Endothelial cell of umbilical vein (primary cell): ENCODE data around the gene RNF151. TPM values are rescaled to one million over a fixed set of nuclear protein-coding genes. Genes with fewer than 3 reads are reported as not detected.

Source experiments
- BruUV-seq: library from RNA; stranded (reverse); fragments of 400-500 nt; replicated peaks from 2 replicates; lab custom pipeline; 2021; lab: Mats Ljungman, UMichigan
- CTCF ChIA-PET: fragments of 300-600, 350-600 bp; sonication (Branson Sonifier 250); formaldehyde crosslinking; loops from one replicate; lab custom pipeline; 2021; ENCODE audit warnings: antibody characterized with exemption, inconsistent platforms; lab: Charles Lee
- POLR2A ChIA-PET: fragments of 300-600, 350-600 bp; sonication (Branson Sonifier 250); formaldehyde crosslinking; loops from one replicate; lab custom pipeline; 2021; ENCODE audit warnings: antibody characterized with exemption, inconsistent platforms; lab: Charles Lee
- DNase-seq: peaks from one replicate; pipeline ENCODE4 v3.0.0-alpha.2; 2011; ENCODE audit warnings: low read depth, low spot score
- FAIRE-seq: peaks from 2 replicates; lab custom pipeline; 2011; peaks lifted over from hg19 to GRCh38; lab: Jason Lieb, UNC
- H2AFZ ChIP-seq: 2 replicates; pipeline ENCODE4 v1.6.0; 2012; ENCODE audit warnings: low read depth, low read length, control low read depth, inconsistent platforms
- H3K27ac ChIP-seq: 2 replicates; pipeline ENCODE4 v1.5.1; 2011; ENCODE audit warnings: low read depth, mild to moderate bottlenecking, control low read depth, low read length, moderate library complexity; ENCODE audit not compliant: insufficient read depth
- H3K27me3 ChIP-seq, 2 experiments: 2 replicates each; pipeline versions ENCODE4 v1.6.0 to v1.6.1; 2011; ENCODE audit warnings: low read length in 2 of 2, mixed read lengths in 1 of 2; ENCODE audit not compliant: control insufficient read depth in 2 of 2, insufficient read depth in 2 of 2
- H3K36me3 ChIP-seq, 2 experiments: 2 replicates in 1 of 2; 3 replicates in 1 of 2; pipeline ENCODE4 v1.5.1; 2011; ENCODE audit warnings: low read length in 2 of 2, mild to moderate bottlenecking in 1 of 2, moderate library complexity in 1 of 2; ENCODE audit not compliant: control insufficient read depth in 2 of 2, insufficient read depth in 2 of 2; ENCODE audit errors: extremely low read depth in 1 of 2
- H3K4me1 ChIP-seq: 3 replicates; pipeline ENCODE4 v1.5.1; 2011; ENCODE audit warnings: mild to moderate bottlenecking, low read length; ENCODE audit not compliant: control insufficient read depth, insufficient read depth; ENCODE audit errors: extremely low read depth
- H3K4me2 ChIP-seq: 2 replicates; pipeline ENCODE4 v1.6.1; 2011; ENCODE audit warnings: low read length, control low read depth, mixed read lengths; ENCODE audit not compliant: insufficient read depth
- H3K4me3 ChIP-seq, 3 experiments: fragments of 200-600 bp in 1 of 3; sonication (generic), shearing (Covaris generic) in 1 of 3; replicated peaks in 1 of 3; 2 replicates each; pipeline ENCODE4 v1.5.1; 2011 to 2016; ENCODE audit warnings: control low read depth in 3 of 3, low read length in 3 of 3, mild to moderate bottlenecking in 2 of 3, inconsistent platforms in 1 of 3, low read depth in 1 of 3, moderate library complexity in 1 of 3; ENCODE audit not compliant: insufficient read depth in 1 of 3
- H3K79me2 ChIP-seq: 2 replicates; pipeline ENCODE4 v1.6.0; 2012; ENCODE audit warnings: low read length, inconsistent platforms; ENCODE audit not compliant: control insufficient read depth, insufficient read depth
- H3K9ac ChIP-seq: replicated peaks from 2 replicates; pipeline ENCODE3; 2011; ENCODE audit warnings: low read length, control low read depth; ENCODE audit not compliant: insufficient read depth; ENCODE audit errors: extremely low read depth
- H3K9me1 ChIP-seq: replicated peaks from 3 replicates; pipeline ENCODE4 v1.6.0; 2011; ENCODE audit warnings: mild to moderate bottlenecking, low read length; ENCODE audit not compliant: control insufficient read depth, insufficient read depth; ENCODE audit errors: extremely low read depth
- H3K9me3 ChIP-seq: replicated peaks from 2 replicates; pipeline ENCODE4 v1.5.1; 2012; ENCODE audit warnings: low read length, inconsistent platforms; ENCODE audit not compliant: control insufficient read depth, insufficient read depth
- H4K20me1 ChIP-seq: replicated peaks from 2 replicates; pipeline ENCODE3; 2011; ENCODE audit warnings: mild to moderate bottlenecking, low read length; ENCODE audit not compliant: control insufficient read depth, insufficient read depth; ENCODE audit errors: extremely low read depth
- FOS ChIP-seq: IDR thresholded peaks from 2 replicates; pipeline ENCODE4 v1.6.1; 2011; ENCODE audit warnings: mild to moderate bottlenecking, low read length, moderate library complexity, borderline replicate concordance; ENCODE audit not compliant: insufficient read depth
- GATA2 ChIP-seq: IDR thresholded peaks from 2 replicates; pipeline ENCODE4 v1.7.0; 2011; ENCODE audit warnings: low read depth, mild to moderate bottlenecking, moderate library complexity, mixed read lengths, low read length; ENCODE audit not compliant: insufficient read length, insufficient read depth
- MAX ChIP-seq: IDR thresholded peaks from 2 replicates; pipeline ENCODE4 v1.6.1; 2011; ENCODE audit not compliant: insufficient read depth, insufficient read length
- MYC ChIP-seq: IDR thresholded peaks from one replicate; pipeline ENCODE4 v1.6.1; 2011; ENCODE audit warnings: mild to moderate bottlenecking, low read depth, low read length
- POLR2A ChIP-seq: IDR thresholded peaks from 2 replicates; pipeline ENCODE4 v1.6.1; 2012; ENCODE audit warnings: low read depth, mild to moderate bottlenecking, control low read depth, low read length
- dilution Hi-C: fragments of 300-500 bp; cut with MboI; formaldehyde crosslinking; loops from one replicate; pipeline ENCODE4 v1.15.0; 2019; ENCODE audit warnings: low sequenced_read_pairs; ENCODE audit not compliant: extremely low pct_ligation_motif_present
- intact Hi-C: fragments of 100-400 bp; cut with micrococcal nuclease; formaldehyde crosslinking; loops from one replicate; pipeline ENCODE4 v1.10.0; 2022
- polyA plus RNA-seq, 4 experiments: library from polyadenylated mRNA; depleted of rRNA in 3 of 4; stranded (reverse) in 3 of 4; unstranded in 1 of 4; fragments of >200 nt; gene quantifications; 2 replicates each; pipeline versions ENCODE4 v1.2.1 to v1.2.3, GENCODE V29; 2011 to 2012; ENCODE audit warnings: missing spikeins in 1 of 4
- total RNA-seq: library from RNA; stranded (reverse); gene quantifications from 2 replicates; pipeline ENCODE4 v1.2.3, GENCODE V29; 2021

Gene RNF151
- total and polyA plus RNA-seq, 2 donors (not counting 3 experiments of a cell fraction or from before 2014, with no cell fraction given): not detected

GRCh38 chr16:2001035-2001434, 34.4 kb downstream of the RNF151 start:
- Histone ChIP-seq H3K4me2 (no peak overlapping the region), H3K4me3 (no peak overlapping the region), H3K9me3 (no peaks in the 10 kb centered on the region), H2AFZ (no peak overlapping the region), H3K9ac (no peak overlapping the region), H3K79me2 (peaks cover 34% of the 10 kb centered on the region), H3K27me3 (no peaks in the 10 kb centered on the region), H3K27ac (no peak overlapping the region), H3K36me3 (peaks cover 0 to 53% of the 10 kb centered on the region in 2 experiments), H3K4me1 (peaks cover 18% of the 10 kb centered on the region), H3K9me1 (no peaks in the 10 kb centered on the region), H4K20me1 (no peaks in the 10 kb centered on the region)
- BruUV-seq: no TSS peak
- TF ChIP-seq MAX (no peak), MYC (no peak), GATA2 (no peak), FOS (no peak)
- DNase-seq (no peak), FAIRE-seq (no peak)
- intact Hi-C loops: no loop called here
- dilution Hi-C loops: no loop called here
- ChIA-PET POLR2A (no interaction called here), CTCF (interaction anchor here (1.9 kb wide), 1 partner anchor 140 kb away, joined by 12 read pairs; no protein-coding TSS in a partner anchor)

- peaks cover 0 to 50% of the 10 kb centered on the region in 2 experiments for H3K36me3 ChIP-seq
- dilution Hi-C loops (no loop called here), intact Hi-C loops (no loop called here)
- H3K9ac ChIP-seq: no peak overlapping the region
- H3K4me3 ChIP-seq: no peak overlapping the region
- BruUV-seq: no TSS peak
- CTCF ChIA-PET: interaction anchor here (0.6 to 3.1 kb wide), 3 partner anchors 9 to 139 kb away, joined by 5 to 23 read pairs (median 12); no protein-coding TSS in a partner anchor
- no peak for FAIRE-seq
- no peak overlapping the region for H3K4me2 ChIP-seq
- H3K27me3 ChIP-seq: no peaks in the 10 kb centered on the region
- POLR2A ChIA-PET: no interaction called here
- H2AFZ ChIP-seq: no peak overlapping the region
- no peaks in the 10 kb centered on the region for H3K9me3 ChIP-seq
- no peaks in the 10 kb centered on the region for H3K9me1 ChIP-seq
- TF ChIP-seq GATA2 (no peak), POLR2A (no peak)
- DNase-seq: no peak
- H3K27ac ChIP-seq: no peak overlapping the region
- H3K4me1 ChIP-seq: peaks cover 22% of the 10 kb centered on the region
- peaks cover 41% of the 10 kb centered on the region for H3K79me2 ChIP-seq
- no peaks in the 10 kb centered on the region for H4K20me1 ChIP-seq
These were observed 35.0 kb downstream of the RNF151 start for GRCh38 chr16:2001456-2002355.
